Naive thymus-derived CD4-positive, alpha-beta T cell (primary cell): ENCODE measurements around the gene SCGB3A2. TPM values are rescaled to one million over a fixed set of nuclear protein-coding genes. Genes with fewer than 3 reads are reported as not detected.

ENCODE experiments used
- ATAC-seq: fragments of 150-1000 bp; cut with Tn5 transposase; 2 replicates; pipeline ENCODE4 v1.10.0; 2021; ENCODE audit warnings: mild to moderate bottlenecking, moderate library complexity
- CTCF ChIA-PET: fragments of 350-600 bp; sonication (Branson Sonifier 250); formaldehyde crosslinking; loops from one replicate; lab custom pipeline; 2021; ENCODE audit warnings: antibody characterized with exemption; lab: Charles Lee
- POLR2A ChIA-PET: fragments of 350-600 bp; sonication (Branson Sonifier 250); formaldehyde crosslinking; loops from one replicate; lab custom pipeline; 2021; ENCODE audit warnings: antibody characterized with exemption, inconsistent platforms; lab: Charles Lee
- DNase-seq, 9 donors: peaks; one replicate each; pipeline versions ENCODE4 v3.0.0 to v3.0.0-alpha.2; 2020 to 2022; ENCODE audit warnings: mixed read lengths in 1 of 9
- H3K27ac ChIP-seq: one replicate; pipeline ENCODE4 v1.7.0; 2013; ENCODE audit warnings: mild to moderate bottlenecking, low read depth, low read length, moderate library complexity
- H3K27me3 ChIP-seq, 2 donors: one replicate each; pipeline ENCODE4 v1.7.0; 2013; ENCODE audit warnings: low read length in 2 of 2, mild to moderate bottlenecking in 2 of 2, moderate library complexity in 2 of 2; ENCODE audit not compliant: control insufficient read depth in 2 of 2, insufficient read depth in 2 of 2
- H3K36me3 ChIP-seq, 3 experiments: 1 replicate in 2 of 3; 2 replicates in 1 of 3; pipeline ENCODE4 v1.7.0; 2013; ENCODE audit warnings: low read length in 3 of 3, mild to moderate bottlenecking in 3 of 3, moderate library complexity in 1 of 3; ENCODE audit not compliant: insufficient read depth in 3 of 3, control insufficient read depth in 2 of 3
- H3K4me1 ChIP-seq, 2 donors: one replicate each; pipeline ENCODE4 v1.7.0; 2013; ENCODE audit warnings: low read length in 2 of 2, mild to moderate bottlenecking in 2 of 2, moderate library complexity in 1 of 2; ENCODE audit not compliant: control insufficient read depth in 2 of 2, insufficient read depth in 2 of 2
- H3K4me3 ChIP-seq: 2 replicates; pipeline ENCODE4 v1.7.0; 2013; ENCODE audit warnings: mild to moderate bottlenecking, low read length
- H3K9me3 ChIP-seq, 3 experiments: 1 replicate in 2 of 3; 2 replicates in 1 of 3; pipeline ENCODE4 v1.7.0; 2013; ENCODE audit warnings: low read length in 3 of 3; ENCODE audit not compliant: control insufficient read depth in 2 of 3
- H3K27ac Mint-ChIP-seq, 9 donors: one replicate each; pipeline ENCODE4 v1.8.0; 2020 to 2022; ENCODE audit warnings: mixed read lengths in 9 of 9, mild to moderate bottlenecking in 8 of 9, moderate library complexity in 5 of 9, inconsistent platforms in 2 of 9
- H3K27me3 Mint-ChIP-seq, 5 donors: one replicate each; pipeline ENCODE4 v1.8.0; 2021 to 2022; ENCODE audit warnings: mixed read lengths in 5 of 5, mild to moderate bottlenecking in 1 of 5
- H3K36me3 Mint-ChIP-seq, 5 donors: one replicate each; pipeline ENCODE4 v1.8.0; 2020 to 2022; ENCODE audit warnings: mixed read lengths in 5 of 5, mild to moderate bottlenecking in 3 of 5, inconsistent platforms in 1 of 5
- H3K4me1 Mint-ChIP-seq, 7 donors: one replicate each; pipeline ENCODE4 v1.8.0; 2020 to 2022; ENCODE audit warnings: mixed read lengths in 7 of 7, mild to moderate bottlenecking in 3 of 7, inconsistent platforms in 1 of 7
- H3K4me3 Mint-ChIP-seq, 10 donors: one replicate each; pipeline ENCODE4 v1.8.0; 2020 to 2022; ENCODE audit warnings: mild to moderate bottlenecking in 10 of 10, mixed read lengths in 10 of 10, moderate library complexity in 6 of 10, inconsistent platforms in 2 of 10
- H3K9me3 Mint-ChIP-seq, 11 donors: one replicate each; pipeline ENCODE4 v1.8.0; 2020 to 2022; ENCODE audit warnings: mixed read lengths in 11 of 11, mild to moderate bottlenecking in 4 of 11, inconsistent platforms in 1 of 11, moderate library complexity in 1 of 11
- intact Hi-C, 2 donors: fragments of 100-400 bp; cut with micrococcal nuclease; formaldehyde crosslinking; loops; one replicate each; pipeline ENCODE4 v1.15.1; 2023
- polyA plus RNA-seq, 2 donors: library from polyadenylated mRNA; unstranded; fragments of 300-500 nt; fragmentation: Illumina TruSeq; gene quantifications; one replicate each; pipeline ENCODE4 v1.2.3, GENCODE V29; 2021
- total RNA-seq, 6 experiments: library from RNA in 5 of 6; stranded (reverse) in 5 of 6; gene quantifications; 1 replicate in 5 of 6; 2 replicates in 1 of 6; pipeline ENCODE4 v1.2.3 and lab custom pipeline; 2021 to 2026

SCGB3A2 gene
- total and polyA plus RNA-seq, 7 experiments from 2014 or later, result not detected

- no peaks in the 10 kb centered on the region for H3K36me3 ChIP-seq
- Mint-ChIP-seq H3K27me3 (peaks cover 0 to 8% (median 5%) of the 10 kb centered on the region in 5 donors), H3K4me1 (no peaks in the 10 kb centered on the region), H3K36me3 (no peaks in the 10 kb centered on the region), H3K4me3 (no peak overlapping the region), H3K9me3 (peaks cover 0 to 3% (median 0%) of the 10 kb centered on the region in 11 donors), H3K27ac (no peak overlapping the region)
- intact Hi-C loops, result no loop called here
- H3K9me3 ChIP-seq, result no peaks in the 10 kb centered on the region
- ChIA-PET CTCF (no interaction called here), POLR2A (no interaction called here)
- H3K4me1 ChIP-seq, result no peaks in the 10 kb centered on the region
- ATAC-seq (no peak), DNase-seq (no peak)
- no peak overlapping the region for H3K27ac ChIP-seq
- no peaks in the 10 kb centered on the region for H3K27me3 ChIP-seq
- H3K4me3 ChIP-seq, result no peak overlapping the region
Observed at GRCh38 chr5:147898875-147899401, 20.4 kb downstream of the SCGB3A2 start.

GRCh38 chr5:147901599-147902039 is 23.1 kb downstream of the SCGB3A2 start:
- no peaks in the 10 kb centered on the region for H3K4me1 Mint-ChIP-seq
- Histone ChIP-seq H3K9me3 (no peaks in the 10 kb centered on the region), H3K27me3 (no peaks in the 10 kb centered on the region), H3K4me3 (no peak overlapping the region), H3K36me3 (no peaks in the 10 kb centered on the region), H3K4me1 (no peaks in the 10 kb centered on the region), H3K27ac (no peak overlapping the region)
- ATAC-seq (no peak), DNase-seq (no peak)
- H3K9me3 Mint-ChIP-seq, result peaks cover 0 to 3% (median 0%) of the 10 kb centered on the region in 11 donors
- H3K27ac Mint-ChIP-seq, result no peak overlapping the region
- ChIA-PET POLR2A (no interaction called here), CTCF (no interaction called here)
- no peaks in the 10 kb centered on the region for H3K36me3 Mint-ChIP-seq
- H3K4me3 Mint-ChIP-seq, result no peak overlapping the region
- intact Hi-C loops, result no loop called here
- H3K27me3 Mint-ChIP-seq, result peaks cover 0 to 8% (median 0%) of the 10 kb centered on the region in 5 donors

GRCh38 chr5:147902609-147903115 is 24.2 kb downstream of the SCGB3A2 start:
- H3K27me3 Mint-ChIP-seq, result peaks cover 0 to 8% (median 0%) of the 10 kb centered on the region in 5 donors
- CTCF ChIA-PET, result no interaction called here
- DNase-seq, result no peak
- POLR2A ChIA-PET, result no interaction called here
- no peak for ATAC-seq
- Histone ChIP-seq H3K27ac (no peak overlapping the region), H3K27me3 (no peaks in the 10 kb centered on the region), H3K9me3 (no peaks in the 10 kb centered on the region), H3K4me1 (no peaks in the 10 kb centered on the region), H3K4me3 (no peak overlapping the region), H3K36me3 (no peaks in the 10 kb centered on the region)
- no peak overlapping the region for H3K27ac Mint-ChIP-seq
- H3K36me3 Mint-ChIP-seq, result no peaks in the 10 kb centered on the region
- H3K4me3 Mint-ChIP-seq, result no peak overlapping the region
- peaks cover 0 to 7% (median 0%) of the 10 kb centered on the region in 11 donors for H3K9me3 Mint-ChIP-seq
- intact Hi-C loops, result no loop called here
- H3K4me1 Mint-ChIP-seq, result no peaks in the 10 kb centered on the region

- Mint-ChIP-seq H3K9me3 (peaks cover 0 to 7% (median 0%) of the 10 kb centered on the region in 11 donors), H3K36me3 (no peaks in the 10 kb centered on the region), H3K27ac (no peak overlapping the region), H3K4me1 (no peaks in the 10 kb centered on the region), H3K4me3 (no peak overlapping the region), H3K27me3 (no peaks in the 10 kb centered on the region)
- Histone ChIP-seq H3K4me3 (no peak overlapping the region), H3K27ac (no peak overlapping the region), H3K9me3 (no peaks in the 10 kb centered on the region), H3K27me3 (no peaks in the 10 kb centered on the region), H3K4me1 (no peaks in the 10 kb centered on the region), H3K36me3 (no peaks in the 10 kb centered on the region)
- intact Hi-C loops, result no loop called here
- ATAC-seq (no peak), DNase-seq (no peak)
- POLR2A ChIA-PET, result no interaction called here
- CTCF ChIA-PET, result no interaction called here
Observed at GRCh38 chr5:147904110-147904509, 25.6 kb downstream of the SCGB3A2 start.

- no peaks in the 10 kb centered on the region for H3K36me3 Mint-ChIP-seq
- intact Hi-C loops, result no loop called here
- H3K27ac Mint-ChIP-seq, result peak within 1 kb of the TSS in 1 of 9 donors; percentile 4
- Histone ChIP-seq H3K4me3 (no peak within 1 kb of the TSS), H3K36me3 (no peaks in the 10 kb centered on the region), H3K4me1 (no peaks in the 10 kb centered on the region), H3K27ac (no peak within 1 kb of the TSS), H3K9me3 (no peaks in the 10 kb centered on the region), H3K27me3 (peaks cover 0 to 3% of the 10 kb centered on the region in 2 donors)
- H3K4me3 Mint-ChIP-seq, result no peak within 1 kb of the TSS
- peaks cover 0 to 7% (median 0%) of the 10 kb centered on the region in 11 donors for H3K9me3 Mint-ChIP-seq
- DNase-seq, result no peak
- H3K27me3 Mint-ChIP-seq, result no peaks in the 10 kb centered on the region
- ChIA-PET POLR2A (no interaction called here), CTCF (no interaction called here)
- no peaks in the 10 kb centered on the region for H3K4me1 Mint-ChIP-seq
- ATAC-seq, result no peak
Observed at GRCh38 chr5:147906326-147907095, 28.0 kb downstream of the SCGB3A2 start, which contains the start of gene C5orf46. Gene C5orf46, minus strand, starts transcription at chr5:147906538. Its CDS starts 37 bp downstream, at chr5:147906501.

- POLR2A ChIA-PET, result no interaction called here
- H3K27me3 ChIP-seq, result peaks cover 0 to 3% of the 10 kb centered on the region in 2 donors
- no peaks in the 10 kb centered on the region for H3K36me3 Mint-ChIP-seq
- H3K4me1 Mint-ChIP-seq, result no peaks in the 10 kb centered on the region
- ATAC-seq (no peak), DNase-seq (no peak)
- H3K9me3 Mint-ChIP-seq, result peaks cover 0 to 5% (median 0%) of the 10 kb centered on the region in 11 donors
- no peak overlapping the region for H3K4me3 ChIP-seq
- no peaks in the 10 kb centered on the region for H3K36me3 ChIP-seq
- no peak overlapping the region for H3K27ac Mint-ChIP-seq
- H3K9me3 ChIP-seq, result no peaks in the 10 kb centered on the region
- peaks cover 0 to 18% (median 3%) of the 10 kb centered on the region in 5 donors for H3K27me3 Mint-ChIP-seq
- no peak overlapping the region for H3K4me3 Mint-ChIP-seq
- CTCF ChIA-PET, result no interaction called here
- no peaks in the 10 kb centered on the region for H3K4me1 ChIP-seq
- intact Hi-C loops, result no loop called here
- H3K27ac ChIP-seq, result no peak overlapping the region
Observed at GRCh38 chr5:147911427-147911826, 32.9 kb downstream of the SCGB3A2 start.
